ENCODE results near the gene SYPL1.

Gene SYPL1

GRCh38 chr7:106059556-106059955 lies 52.6 kb downstream of the SYPL1 start:
- H3K4me3 ChIP-seq (ENCODE audit: low read depth, low read length) = no peak overlapping the region
- H3K9me3 ChIP-seq (ENCODE audit: severe bottlenecking) = no peaks in the 10 kb centered on the region
- H3K27ac ChIP-seq = no peak overlapping the region
- H3K27me3 ChIP-seq (ENCODE audit: insufficient read depth, low read depth, severe bottlenecking) = no peaks in the 10 kb centered on the region
- H3K36me3 ChIP-seq = no peaks in the 10 kb centered on the region
- TF ChIP-seq CTCF (IDR thresholded peaks at IDR 0.05; ENCODE audit: low read depth, low read length) = no peak
- no peak for DNase-seq

- no peak overlapping the region for H3K27ac ChIP-seq
- H3K36me3 ChIP-seq = no peaks in the 10 kb centered on the region
- H3K9me3 ChIP-seq (ENCODE audit: severe bottlenecking) = no peaks in the 10 kb centered on the region
- H3K27me3 ChIP-seq (ENCODE audit: insufficient read depth, low read depth, severe bottlenecking) = no peaks in the 10 kb centered on the region
- H3K4me3 ChIP-seq (ENCODE audit: low read depth, low read length) = no peak overlapping the region
- DNase-seq = no peak
- TF ChIP-seq CTCF (IDR thresholded peaks at IDR 0.05; ENCODE audit: low read depth, low read length) = no peak
Observed at GRCh38 chr7:106058928-106059324, 53.2 kb downstream of the SYPL1 start.

- DNase-seq = peak; percentile 60
- no peak for TF ChIP-seq CTCF (IDR thresholded peaks at IDR 0.05; ENCODE audit: low read depth, low read length)
- H3K4me3 ChIP-seq (ENCODE audit: low read depth, low read length) = no peak overlapping the region
Observed at GRCh38 chr7:106057962-106058927, 53.9 kb downstream of the SYPL1 start.

GRCh38 chr7:106057204-106057961 lies 54.7 kb downstream of the SYPL1 start:
- TF ChIP-seq CTCF (IDR thresholded peaks at IDR 0.05; ENCODE audit: low read depth, low read length) = no peak
- DNase-seq = no peak
- H3K27me3 ChIP-seq (ENCODE audit: insufficient read depth, low read depth, severe bottlenecking) = no peaks in the 10 kb centered on the region
- no peaks in the 10 kb centered on the region for H3K9me3 ChIP-seq (ENCODE audit: severe bottlenecking)
- no peak overlapping the region for H3K4me3 ChIP-seq (ENCODE audit: low read depth, low read length)
- H3K36me3 ChIP-seq = no peaks in the 10 kb centered on the region
- peak overlapping the region; percentile 46; the same call in 1 of the 2 replicates for H3K27ac ChIP-seq

More at GRCh38 chr7:106057962-106058927, 53.9 kb downstream of the SYPL1 start:
- H3K27ac ChIP-seq = no peak overlapping the region
- H3K36me3 ChIP-seq = no peaks in the 10 kb centered on the region
- no peaks in the 10 kb centered on the region for H3K27me3 ChIP-seq (ENCODE audit: insufficient read depth, low read depth, severe bottlenecking)
- no peaks in the 10 kb centered on the region for H3K9me3 ChIP-seq (ENCODE audit: severe bottlenecking)

- Histone ChIP-seq H3K27me3 (ENCODE audit: insufficient read depth, low read depth, severe bottlenecking) (no peaks in the 10 kb centered on the region), H3K4me3 (ENCODE audit: low read depth, low read length) (no peak overlapping the region), H3K36me3 (no peaks in the 10 kb centered on the region), H3K9me3 (ENCODE audit: severe bottlenecking) (no peaks in the 10 kb centered on the region), H3K27ac (peak overlapping the region; percentile 46; the same call in 1 of the 2 replicates)
- DNase-seq = peak; percentile 81
- peak; percentile 94 for TF ChIP-seq CTCF (IDR thresholded peaks at IDR 0.05; ENCODE audit: low read depth, low read length)
Observed at GRCh38 chr7:106056513-106057203, 55.5 kb downstream of the SYPL1 start.

Measured in WERI-Rb-1 (cell line).